Renal pelvis (tissue), 12 donors: ENCODE data around the gene CUL7. TPM values are rescaled to one million over a fixed set of nuclear protein-coding genes. Genes with fewer than 3 reads are reported as not detected.

Source experiments
- DNase-seq: peaks from one replicate; pipeline ENCODE4 v3.0.0-alpha.2; 2013
- long read RNA-seq, 16 experiments: transcript quantifications; one replicate each; lab custom pipeline, GENCODE V29; 2026
- polyA plus RNA-seq, 3 donors: library from polyadenylated mRNA; unstranded; fragments of 120-200 nt; gene quantifications; one replicate each; pipeline ENCODE4 v1.2.1, GENCODE V29; 2013; ENCODE audit not compliant: insufficient read length in 3 of 3

Gene CUL7
- 10 to 100 TPM; 55.9 to 62.2 (median 59.2) TPM for polyA plus RNA-seq
- long read RNA-seq, donor 1, full-length matches to known transcripts = 2 of 2 reads
- long read RNA-seq, donor 1, partial matches to known transcripts = 0 of 2 reads
- long read RNA-seq, donor 1, other reads (novel, unspliced or antisense) = 0 of 2 reads
- long read RNA-seq, donor 2, full-length matches to known transcripts = 6 of 11 reads
- long read RNA-seq, donor 2, partial matches to known transcripts = 5 of 11 reads
- long read RNA-seq, donor 2, other reads (novel, unspliced or antisense) = 0 of 11 reads
- long read RNA-seq, donor 3, full-length matches to known transcripts = 1 of 8 reads
- long read RNA-seq, donor 3, partial matches to known transcripts = 7 of 8 reads
- long read RNA-seq, donor 3, other reads (novel, unspliced or antisense) = 0 of 8 reads
- long read RNA-seq, donor 4, full-length matches to known transcripts = 3 of 3 reads
- long read RNA-seq, donor 4, partial matches to known transcripts = 0 of 3 reads
- long read RNA-seq, donor 4, other reads (novel, unspliced or antisense) = 0 of 3 reads
- long read RNA-seq, donor 5, full-length matches to known transcripts = 1 of 1 reads
- long read RNA-seq, donor 5, partial matches to known transcripts = 0 of 1 reads
- long read RNA-seq, donor 5, other reads (novel, unspliced or antisense) = 0 of 1 reads
- long read RNA-seq, donor 6, full-length matches to known transcripts = 2 of 22 reads
- long read RNA-seq, donor 6, partial matches to known transcripts = 20 of 22 reads
- long read RNA-seq, donor 6, other reads (novel, unspliced or antisense) = 0 of 22 reads
- long read RNA-seq, donor 7, full-length matches to known transcripts = 2 of 2 reads
- long read RNA-seq, donor 7, partial matches to known transcripts = 0 of 2 reads
- long read RNA-seq, donor 7, other reads (novel, unspliced or antisense) = 0 of 2 reads
- long read RNA-seq, donor 8, partial matches to known transcripts = 8 of 8 reads
- long read RNA-seq, donor 8, other reads (novel, unspliced or antisense) = 0 of 8 reads
- long read RNA-seq, donor 9, full-length matches to known transcripts = 4 of 34 reads
- long read RNA-seq, donor 9, partial matches to known transcripts = 30 of 34 reads
- long read RNA-seq, donor 9, other reads (novel, unspliced or antisense) = 0 of 34 reads
- long read RNA-seq, donor 10, full-length matches to known transcripts = 4 of 352 reads
- long read RNA-seq, donor 10, partial matches to known transcripts = 316 of 352 reads
- long read RNA-seq, donor 10, other reads (novel, unspliced or antisense) = 32 of 352 reads
- long read RNA-seq, donor 11 = 0 reads
- long read RNA-seq, donor 12, full-length matches to known transcripts = 6 of 52 reads
- long read RNA-seq, donor 12, partial matches to known transcripts = 40 of 52 reads
- long read RNA-seq, donor 12, other reads (novel, unspliced or antisense) = 6 of 52 reads
- long read RNA-seq, donor 13, full-length matches to known transcripts = 1 of 6 reads
- long read RNA-seq, donor 13, partial matches to known transcripts = 5 of 6 reads
- long read RNA-seq, donor 13, other reads (novel, unspliced or antisense) = 0 of 6 reads
- long read RNA-seq, donor 14, full-length matches to known transcripts = 4 of 11 reads
- long read RNA-seq, donor 14, partial matches to known transcripts = 7 of 11 reads
- long read RNA-seq, donor 14, other reads (novel, unspliced or antisense) = 0 of 11 reads
- long read RNA-seq, donor 15, full-length matches to known transcripts = 2 of 474 reads
- long read RNA-seq, donor 15, partial matches to known transcripts = 432 of 474 reads
- long read RNA-seq, donor 15, other reads (novel, unspliced or antisense) = 40 of 474 reads
- long read RNA-seq, donor 16, full-length matches to known transcripts = 4 of 11 reads
- long read RNA-seq, donor 16, partial matches to known transcripts = 7 of 11 reads
- long read RNA-seq, donor 16, other reads (novel, unspliced or antisense) = 0 of 11 reads

DNA sequence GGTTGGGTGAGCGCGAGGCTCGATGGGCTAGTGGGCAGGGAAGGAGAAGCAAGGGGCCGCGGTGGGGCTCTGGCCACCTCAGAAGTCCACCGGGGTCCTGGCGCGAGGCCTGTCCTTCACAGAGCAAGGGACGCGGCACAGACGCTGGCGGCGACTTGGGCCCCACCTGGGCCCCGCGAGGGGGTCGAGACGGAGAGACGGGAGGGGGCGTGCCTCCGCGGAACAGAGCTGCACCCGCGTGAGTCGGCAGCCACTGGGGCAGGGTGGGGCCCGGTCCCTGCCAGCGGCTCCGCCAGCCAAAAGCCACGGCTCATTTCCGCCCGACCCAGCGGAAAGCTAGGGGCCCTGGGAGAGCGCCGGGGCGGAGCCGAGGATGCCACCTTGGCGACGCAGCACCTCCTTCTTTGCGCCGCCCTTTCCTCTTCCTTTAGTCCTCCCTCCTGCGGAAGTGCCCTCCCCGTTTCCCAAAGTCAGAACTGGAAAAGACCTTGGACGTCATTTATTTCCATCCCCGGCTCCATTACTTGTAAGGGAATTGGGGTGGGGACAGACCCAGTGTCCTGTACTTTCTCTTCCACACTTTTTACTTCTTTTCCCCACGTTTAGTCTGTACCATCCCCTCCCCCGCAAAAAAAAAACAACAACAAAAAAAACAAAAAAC is at the start of gene CUL7:
Gene CUL7 (minus strand): TSS at position 307 of the 661 bp plus-strand sequence. CDS start 1,063 bp downstream, outside the sequence.
- peak; percentile 94 for DNase-seq

DNA sequence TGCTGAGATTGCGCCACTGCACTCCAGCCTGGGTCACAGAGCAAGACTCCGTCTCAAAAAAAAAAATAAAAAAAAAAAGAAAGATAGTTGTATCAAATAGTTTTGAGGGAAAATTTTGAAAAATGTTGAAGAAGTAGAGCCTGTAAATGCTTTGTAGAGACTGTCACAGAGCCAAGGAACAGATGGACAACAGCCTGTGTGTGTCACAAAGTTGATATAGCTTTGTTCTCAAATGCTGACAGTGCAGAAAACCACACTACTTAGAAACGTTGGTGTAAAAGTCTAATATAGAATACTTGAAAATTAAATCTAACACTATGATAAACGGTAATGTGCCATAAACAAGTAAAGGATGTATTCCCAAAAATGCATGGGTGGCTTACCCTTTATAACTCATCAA is 47.8 kb upstream of the CUL7 start:
- DNase-seq = no peak

DNA sequence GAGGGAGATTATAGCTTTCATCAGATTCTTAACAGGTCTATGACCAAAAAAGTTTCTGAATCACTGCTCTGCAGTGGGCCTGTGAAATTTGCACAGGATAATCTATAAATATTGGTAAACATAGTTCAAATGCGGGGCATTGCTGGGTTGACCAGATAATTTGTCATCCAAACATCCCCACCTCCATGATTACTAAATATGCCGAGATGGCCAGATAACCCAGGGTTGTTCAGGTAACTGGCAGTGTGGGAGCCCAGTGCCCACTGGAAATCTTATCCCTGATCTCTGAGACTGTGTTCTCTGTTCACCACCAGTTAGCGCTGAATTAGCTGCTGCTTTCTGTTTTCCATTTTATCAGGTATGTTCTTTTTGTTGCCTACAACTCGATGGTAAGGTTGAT is 43.9 kb upstream of the CUL7 start:
- no peak for DNase-seq

DNA sequence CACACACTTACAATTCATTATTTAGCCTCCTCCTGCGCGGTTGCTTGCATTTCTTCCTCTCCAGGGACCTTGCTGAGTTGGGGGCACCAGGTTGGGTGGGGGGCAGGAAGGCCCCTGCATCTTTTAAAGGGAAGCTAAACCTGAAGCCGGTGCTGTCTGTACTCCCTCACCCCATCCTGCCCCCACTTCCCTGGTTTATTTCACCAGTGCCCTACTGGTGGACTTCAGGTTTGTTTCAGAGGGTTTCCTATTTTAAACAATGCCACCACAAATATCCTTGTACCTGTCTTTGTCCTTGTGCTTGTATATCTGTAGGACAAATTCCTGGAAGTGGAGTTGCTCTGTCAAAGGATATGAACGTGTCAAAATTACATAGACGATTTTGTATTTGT is 43.4 kb upstream of the CUL7 start:
- no peak for DNase-seq

DNA sequence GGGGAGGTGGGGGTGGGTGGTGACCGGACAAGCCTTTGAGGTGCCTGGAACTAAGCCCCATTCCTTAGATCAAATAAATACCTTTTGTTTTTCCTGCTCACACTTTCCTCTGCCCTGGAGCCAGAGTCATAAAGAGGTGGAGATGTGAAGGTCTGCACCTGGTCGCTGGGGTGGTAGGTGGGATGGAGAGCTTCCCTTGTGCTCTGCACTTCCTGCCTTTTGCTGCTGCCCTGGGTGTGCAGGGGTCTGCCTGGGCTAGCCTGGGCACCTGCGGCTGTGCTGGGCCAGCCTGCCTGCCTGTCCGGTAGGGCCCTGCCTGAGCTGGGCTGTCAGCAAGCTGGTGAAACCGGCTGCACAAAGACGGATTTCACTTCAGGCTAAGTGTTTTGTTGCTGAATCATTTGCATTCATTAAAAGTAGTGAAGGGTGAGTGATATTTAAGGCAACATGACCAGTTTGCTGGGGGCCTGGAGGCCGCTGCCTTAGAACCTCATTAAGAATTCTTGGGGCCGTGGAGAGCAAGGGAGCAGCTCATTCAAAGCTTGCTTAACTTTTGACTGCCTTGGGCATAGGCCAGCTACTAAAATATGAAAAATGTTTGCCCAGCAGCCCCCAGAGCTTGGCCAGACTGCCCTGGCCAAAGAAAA is 42.9 kb upstream of the CUL7 start:
- DNase-seq = peak; percentile 62

DNA sequence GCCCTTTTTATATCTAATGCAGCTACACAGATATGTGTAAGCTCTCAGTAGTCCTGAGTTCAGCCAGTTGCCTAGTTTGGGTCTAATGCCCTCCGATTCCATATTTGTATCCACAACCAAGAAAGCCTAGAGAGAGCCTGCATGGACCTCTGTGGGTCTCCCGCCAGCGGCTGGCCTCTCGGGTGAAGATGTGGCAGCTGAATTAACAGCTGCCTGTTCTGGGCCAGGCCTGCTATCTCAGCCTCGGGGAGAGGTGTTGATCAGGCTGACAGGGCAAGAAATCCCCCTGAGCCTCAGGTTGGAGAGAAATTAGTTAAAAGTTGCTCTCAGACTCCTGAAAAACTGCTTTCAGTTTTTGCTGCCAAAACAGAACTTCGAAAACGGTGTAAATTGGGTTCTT is 42.3 kb upstream of the CUL7 start:
- no peak for DNase-seq

DNA sequence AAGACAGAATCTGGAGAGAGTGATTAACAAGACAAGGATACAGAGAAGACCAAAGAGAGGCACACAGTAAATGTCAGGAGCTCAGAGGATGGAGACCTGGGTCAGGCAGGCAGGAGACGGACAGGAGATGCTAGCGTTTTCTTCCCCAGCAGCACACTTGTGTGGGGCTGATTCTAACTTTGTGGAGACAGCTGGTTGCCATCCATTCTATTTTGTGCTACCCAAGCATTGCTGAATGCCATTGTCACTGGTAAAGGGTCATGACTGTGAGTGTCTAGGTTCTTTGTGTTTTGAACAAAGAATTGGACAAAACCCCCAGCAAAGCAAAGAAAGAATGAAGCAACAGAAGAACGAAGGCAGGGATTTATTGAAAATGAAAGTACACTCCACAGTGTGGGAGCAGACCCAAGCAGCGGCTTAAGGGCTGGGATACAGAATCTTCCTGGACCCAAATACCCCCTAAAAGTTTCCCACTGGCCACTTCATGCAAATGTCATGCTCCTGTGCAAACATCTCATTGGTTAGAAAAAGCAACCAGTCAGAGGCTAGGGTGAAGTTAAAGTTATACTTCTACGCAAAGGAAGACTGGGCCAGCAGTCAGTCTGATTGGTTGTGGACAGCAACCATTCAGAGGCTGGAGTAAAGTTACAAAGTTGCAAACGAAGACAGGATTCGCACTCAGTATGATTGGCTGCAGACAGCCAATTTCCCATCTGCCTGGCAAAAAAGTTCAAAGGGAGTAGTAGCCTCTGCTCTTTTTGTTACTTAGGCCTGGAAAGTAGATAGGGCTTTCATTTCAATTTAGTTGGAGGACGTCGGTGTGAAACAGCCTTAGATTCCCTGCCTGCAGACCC is 40.0 kb upstream of the CUL7 start:
- no peak for DNase-seq

DNA sequence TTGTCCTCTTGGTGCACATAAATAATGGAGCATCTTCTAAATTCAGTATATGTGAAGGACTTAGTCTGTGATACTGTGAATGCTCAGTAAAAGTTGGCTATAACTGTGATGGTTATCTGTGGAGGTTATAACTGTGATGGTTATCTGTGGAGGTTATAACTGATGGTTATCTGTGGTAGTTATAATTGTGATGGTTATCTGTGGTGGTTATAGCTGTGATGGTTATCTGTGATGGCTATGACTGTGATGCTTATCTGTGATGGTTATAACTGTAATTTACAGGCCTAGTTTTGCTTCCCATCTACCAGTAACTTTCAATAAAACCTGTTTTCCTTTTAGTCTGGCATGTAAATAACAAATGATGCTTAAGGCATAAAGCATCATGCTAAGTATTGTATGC is 39.0 kb upstream of the CUL7 start:
- no peak for DNase-seq

DNA sequence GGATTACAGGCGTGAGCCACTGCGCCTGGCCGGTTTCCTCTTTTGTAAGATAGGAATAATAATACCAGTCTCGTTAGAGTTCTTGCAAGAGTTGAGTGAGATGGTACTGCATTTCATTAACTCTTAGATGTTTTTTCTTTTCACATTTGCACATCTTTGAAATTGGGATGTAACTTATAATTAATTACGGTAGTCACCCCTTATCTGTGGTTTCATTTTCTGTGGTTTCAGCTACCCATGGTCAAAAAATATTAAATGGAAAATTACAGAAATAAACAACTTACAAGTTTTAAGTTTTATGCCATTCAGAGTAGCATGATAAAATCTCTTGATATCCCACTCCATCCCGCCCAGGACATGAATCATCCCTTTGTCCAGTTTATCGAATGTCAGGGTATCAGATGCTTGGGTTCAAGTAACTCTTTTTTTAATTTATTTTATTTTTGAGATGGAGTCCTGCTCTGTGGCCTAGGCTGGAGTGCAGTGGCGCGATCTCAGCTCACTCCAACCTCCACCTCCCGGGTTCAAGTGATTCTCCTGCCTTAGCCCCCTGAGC is 37.9 kb upstream of the CUL7 start:
- DNase-seq = no peak

DNA sequence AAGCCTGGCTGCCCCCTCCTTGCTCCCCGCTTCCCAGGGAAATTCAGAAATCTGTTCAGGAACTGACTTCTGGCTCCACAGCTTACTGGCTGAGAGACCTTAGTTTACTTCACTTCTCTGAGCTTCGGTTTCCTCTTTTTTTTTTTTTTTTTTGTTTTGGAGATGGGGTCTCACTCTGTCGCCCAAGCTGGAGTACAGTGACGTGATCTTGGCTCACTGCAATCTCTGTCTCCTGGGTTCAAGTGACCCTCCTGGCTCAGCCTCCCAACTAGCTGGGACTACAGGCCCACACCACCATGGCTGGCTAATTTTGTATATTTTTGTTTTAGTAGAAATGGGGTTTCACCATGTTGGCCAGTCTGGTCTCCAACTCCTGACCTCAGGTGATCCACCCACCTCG is 37.4 kb upstream of the CUL7 start:
- no peak for DNase-seq

DNA sequence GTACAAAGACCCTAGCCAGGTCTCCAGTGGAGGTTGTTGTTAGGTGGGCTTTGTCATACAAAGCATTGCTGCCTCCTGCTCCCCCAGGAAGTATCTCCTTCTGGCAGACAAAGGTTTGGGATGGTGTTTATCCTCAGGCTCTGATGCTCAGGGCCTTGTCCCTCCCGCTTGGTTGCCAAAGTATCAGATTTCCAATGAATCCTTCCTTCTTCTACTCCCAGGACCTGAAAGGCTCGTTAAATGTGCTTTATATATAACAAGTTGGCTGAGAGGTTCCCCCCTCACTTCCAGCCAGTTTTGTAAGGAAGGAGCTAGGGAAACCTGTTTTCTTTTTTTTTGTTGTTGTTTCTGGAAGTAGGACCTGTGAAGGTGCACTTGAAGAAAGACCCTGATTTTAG is 36.9 kb upstream of the CUL7 start:
- peak; percentile 83 for DNase-seq

DNA sequence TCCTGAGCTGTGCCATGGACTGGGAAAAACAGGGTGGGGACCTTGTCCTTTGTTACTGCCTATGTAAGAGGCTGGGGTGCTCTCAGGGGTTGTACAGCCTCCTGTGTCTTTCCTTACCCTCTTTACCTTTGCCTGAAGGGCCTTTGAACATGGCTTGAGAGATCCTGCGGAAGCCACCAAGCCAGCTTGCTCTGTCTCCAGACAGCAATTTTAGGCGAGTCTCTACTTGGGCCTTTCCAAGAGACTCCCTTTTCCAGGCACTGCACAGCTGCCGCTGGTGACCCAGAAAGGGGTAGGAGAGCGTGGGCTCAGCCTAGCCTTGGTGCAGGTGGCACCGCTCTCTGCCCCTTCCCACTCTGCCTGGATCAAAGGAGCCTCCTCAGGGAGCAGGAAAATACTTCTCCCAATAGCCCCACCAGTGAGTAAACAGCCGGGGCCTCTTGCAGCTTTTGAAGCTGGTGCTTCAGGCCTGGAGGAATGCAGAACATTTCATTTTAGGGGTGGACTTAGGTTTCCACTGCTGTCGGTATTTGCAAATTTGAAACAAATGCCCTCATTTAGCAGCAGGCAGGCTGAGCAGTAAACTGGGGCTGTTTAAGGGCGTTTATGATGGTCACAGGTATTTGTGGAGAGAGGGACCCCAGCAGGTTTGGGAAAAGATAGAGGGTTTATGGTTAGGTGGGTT is 36.4 kb upstream of the CUL7 start:
- no peak for DNase-seq

DNA sequence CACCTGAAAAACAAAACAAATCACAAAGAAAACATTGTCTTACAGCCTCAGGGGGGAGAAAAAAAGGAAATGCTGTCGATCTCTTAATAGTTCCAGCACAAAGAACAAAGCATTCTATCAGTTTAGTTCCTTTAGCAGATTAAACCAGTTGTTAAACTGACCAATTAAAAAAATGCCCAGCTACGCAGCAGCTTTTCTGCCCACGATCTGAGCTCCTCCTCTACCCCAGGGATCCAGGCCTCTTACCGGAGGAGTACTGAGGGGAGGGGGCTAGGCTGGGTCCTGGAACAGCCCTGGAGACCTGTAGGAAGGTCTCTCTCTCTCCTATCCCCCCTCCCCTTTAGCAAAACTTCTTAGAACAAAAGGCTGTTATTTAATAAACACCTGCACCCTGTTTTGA is 35.8 kb upstream of the CUL7 start:
- DNase-seq = no peak

DNA sequence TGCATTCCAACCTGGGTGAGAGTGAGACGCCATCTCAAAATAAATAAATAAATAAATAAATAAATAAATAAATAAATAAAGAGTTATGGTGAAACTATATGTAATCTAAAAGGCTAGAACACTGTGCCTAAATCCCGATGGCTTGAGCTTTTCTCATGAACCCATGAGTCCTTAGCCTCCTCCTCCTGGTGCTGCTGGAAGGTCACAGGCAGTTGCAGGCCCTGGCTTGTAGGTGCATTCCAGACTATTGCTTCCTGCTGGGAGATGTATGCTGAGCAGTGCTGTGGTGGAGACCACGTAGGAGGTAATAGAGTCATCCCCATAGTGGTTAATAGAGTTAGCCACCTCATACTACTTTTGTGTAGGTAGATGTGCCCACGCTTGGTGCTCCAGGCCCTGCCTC is 35.0 kb upstream of the CUL7 start:
- no peak for DNase-seq

DNA sequence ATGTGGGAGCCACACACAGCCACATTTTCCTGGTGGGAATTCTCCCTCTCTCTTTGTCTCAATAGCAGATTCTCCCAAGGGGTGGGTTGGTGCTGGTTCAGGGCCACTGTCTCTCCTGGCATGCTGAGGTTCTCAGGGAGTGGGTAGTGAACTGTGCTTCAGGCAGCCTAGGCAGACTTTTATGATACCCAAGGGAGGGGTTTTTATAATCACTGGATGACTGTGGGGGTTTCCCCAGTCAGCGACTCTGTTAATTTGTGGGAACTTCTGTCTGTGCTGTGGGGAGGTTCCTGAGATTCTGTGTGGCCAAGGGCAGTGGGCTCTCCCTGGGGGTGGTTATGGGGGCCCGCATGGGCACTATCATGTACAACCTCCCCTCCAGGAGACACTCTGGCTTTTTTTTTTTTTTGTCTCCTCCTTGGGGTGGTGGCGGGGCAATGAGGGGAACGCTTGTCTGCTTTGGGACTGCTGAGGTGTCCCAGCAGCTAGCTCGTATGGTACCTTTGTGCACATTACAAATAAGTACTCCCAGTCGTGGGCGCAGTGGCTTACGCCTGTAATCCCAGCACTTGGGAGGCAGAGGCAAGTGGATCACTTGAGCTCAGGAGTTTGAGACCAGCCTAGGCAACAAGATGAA is 32.5 kb upstream of the CUL7 start:
- DNase-seq = no peak

DNA sequence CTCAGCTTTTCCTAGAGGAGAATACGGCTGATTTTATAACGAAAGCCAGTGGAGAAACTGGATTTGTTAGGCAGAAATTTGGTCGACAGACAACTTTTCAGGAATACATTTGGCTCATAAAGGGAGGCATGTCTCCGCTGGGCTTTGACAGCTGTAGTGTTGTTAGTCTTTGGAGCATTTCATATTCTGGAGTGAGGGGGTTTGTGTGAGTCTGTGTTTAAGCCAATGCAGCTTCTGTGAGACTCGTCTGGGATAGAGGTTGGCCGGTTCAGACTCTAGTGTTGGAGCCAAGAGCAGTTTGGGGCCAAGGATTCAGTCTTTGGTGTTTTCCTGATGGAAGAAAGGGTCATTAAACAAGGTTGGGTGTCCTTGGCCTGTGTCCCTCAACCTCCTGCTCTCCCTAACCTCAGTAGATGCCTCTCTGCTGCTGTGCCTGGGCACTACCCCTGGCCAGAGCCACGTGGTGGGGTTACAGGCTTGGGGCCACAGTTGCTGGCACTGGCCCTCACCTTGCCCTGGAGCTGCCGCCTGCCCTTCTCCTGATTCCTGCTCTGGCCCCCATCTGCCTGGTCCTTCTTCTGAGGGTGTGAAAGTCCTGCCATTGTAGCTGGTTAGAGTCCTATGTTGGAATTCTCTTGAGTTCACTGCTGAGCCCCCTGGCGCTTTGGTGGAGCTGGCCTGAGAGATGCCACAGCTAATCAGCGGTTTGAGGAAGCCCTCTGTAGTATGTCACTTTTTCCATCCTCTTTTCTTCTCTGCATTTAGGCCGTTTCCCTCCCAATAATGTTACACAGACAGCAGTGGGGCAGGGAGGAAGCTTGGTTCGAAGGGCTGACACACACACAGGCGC is 29.4 kb upstream of the CUL7 start:
- no peak for DNase-seq
